ENCODE data around the gene MAPRE2. TPM values are rescaled to one million over a fixed set of nuclear protein-coding genes. Genes with fewer than 3 reads are reported as not detected.

MAPRE2 gene
- total RNA-seq, 1 experiment from 2014 or later, result 29.4 TPM

- peak overlapping the region; percentile 91 for H2AFZ ChIP-seq (ENCODE audit: low read length)
Observed at GRCh38 chr18:35005963-35006577, 35.1 kb upstream of the MAPRE2 start.

More at GRCh38 chr18:35005963-35006577, 35.1 kb upstream of the MAPRE2 start:
- Mint-ChIP-seq H3K9me3 (no peaks in the 10 kb centered on the region), H3K4me1 (peaks cover 2% of the 10 kb centered on the region in 2 experiments; a peak in 1 of 4 replicates), H3K4me3 (no peak overlapping the region), H3K27ac (no peak overlapping the region), H3K27me3 (ENCODE audit: low read depth) (peaks cover 2% of the 10 kb centered on the region; the same call in 1 of the 2 replicates), H3K36me3 (ENCODE audit: insufficient read depth in 1 of 3, low read depth in 3 of 3) (no peaks in the 10 kb centered on the region)
- H3K4me2 ChIP-seq (ENCODE audit: insufficient read depth, insufficient read length, low read length), result no peak overlapping the region
- no peaks in the 10 kb centered on the region for H3K27me3 ChIP-seq (ENCODE audit: insufficient read depth, low read length)
- no peak overlapping the region for H3T11ph ChIP-seq (ENCODE audit: low read length)
- no peaks in the 10 kb centered on the region for H4K20me1 ChIP-seq (ENCODE audit: control insufficient read depth, insufficient read depth, insufficient read length)
- no peak overlapping the region for H4K91ac ChIP-seq (ENCODE audit: insufficient read length, low read depth, low read length)
- H3K79me2 ChIP-seq (ENCODE audit: insufficient read depth, low read length), result no peaks in the 10 kb centered on the region
- no peak for DNase-seq
- H3K23ac ChIP-seq (ENCODE audit: insufficient read length, low read depth, low read length), result no peak overlapping the region
- H4K5ac ChIP-seq (ENCODE audit: insufficient read length, low read depth, low read length), result no peak overlapping the region
- no peak overlapping the region for H3K18ac ChIP-seq (ENCODE audit: insufficient read length, low read depth, low read length)
- H3K4me1 ChIP-seq (ENCODE audit: insufficient read depth, low read length), result no peaks in the 10 kb centered on the region
- TF ChIP-seq CTCF (conservative IDR thresholded peaks at IDR 0.05), result peak; percentile 76
- no peak overlapping the region for H3K14ac ChIP-seq (ENCODE audit: insufficient read depth, low read length)
- no peaks in the 10 kb centered on the region for H3K79me1 ChIP-seq (ENCODE audit: insufficient read depth, low read depth, low read length, poor library complexity, severe bottlenecking)
- H3K23me2 ChIP-seq (ENCODE audit: insufficient read length, low read depth, low read length, poor library complexity, severe bottlenecking), result no peaks in the 10 kb centered on the region
- no peak overlapping the region for H2BK5ac ChIP-seq (ENCODE audit: insufficient read length, low read length)
- no peak overlapping the region for H2BK120ac ChIP-seq (ENCODE audit: low read depth, low read length, poor library complexity, severe bottlenecking)
- no peak overlapping the region for H2BK15ac ChIP-seq (ENCODE audit: low read depth, low read length)
- no peak overlapping the region for H2AK5ac ChIP-seq (ENCODE audit: insufficient read length, low read length)
- no peak overlapping the region for H4K8ac ChIP-seq (replicated peaks; ENCODE audit: insufficient read length, low read depth, low read length)
- H3K9me3 ChIP-seq (ENCODE audit: control insufficient read depth, low read depth, low read length), result no peaks in the 10 kb centered on the region
- no CpG with 5 or more reads among the region's 7 CpGs for WGBS (ENCODE audit: extremely low coverage, insufficient read length, low lambda C conversion rate)
- H2BK20ac ChIP-seq (ENCODE audit: low read depth, low read length, poor library complexity, severe bottlenecking), result no peak overlapping the region
- no peak overlapping the region for H3K27ac ChIP-seq (ENCODE audit: insufficient read length, low read depth, low read length)
- H3K4ac ChIP-seq (ENCODE audit: low read depth, low read length), result no peak overlapping the region
- no peak overlapping the region for H2BK12ac ChIP-seq (ENCODE audit: insufficient read length, low read depth, low read length)
- no peak overlapping the region for H3K56ac ChIP-seq (ENCODE audit: insufficient read length, low read depth, low read length)
- H3K9ac ChIP-seq (ENCODE audit: extremely low read depth, insufficient read length, low read length), result no peak overlapping the region

Measured in H9 (cell line).